GM21825 (cell line): Measurements from ENCODE around the gene SPTAN1.
"Not testable (repeated sequence)": the region's sequence is repeated elsewhere in the genome, so short reads cannot be mapped to it uniquely, and the experiment has no call there.

Experiments
- ATAC-seq: cut with Tn5 transposase; IDR thresholded peaks from one replicate; pipeline ENCODE4 v1.9.1; 2021; ENCODE audit warnings: mild to moderate bottlenecking, moderate library complexity; ENCODE audit not compliant: unreplicated experiment

The SPTAN1 gene

DNA sequence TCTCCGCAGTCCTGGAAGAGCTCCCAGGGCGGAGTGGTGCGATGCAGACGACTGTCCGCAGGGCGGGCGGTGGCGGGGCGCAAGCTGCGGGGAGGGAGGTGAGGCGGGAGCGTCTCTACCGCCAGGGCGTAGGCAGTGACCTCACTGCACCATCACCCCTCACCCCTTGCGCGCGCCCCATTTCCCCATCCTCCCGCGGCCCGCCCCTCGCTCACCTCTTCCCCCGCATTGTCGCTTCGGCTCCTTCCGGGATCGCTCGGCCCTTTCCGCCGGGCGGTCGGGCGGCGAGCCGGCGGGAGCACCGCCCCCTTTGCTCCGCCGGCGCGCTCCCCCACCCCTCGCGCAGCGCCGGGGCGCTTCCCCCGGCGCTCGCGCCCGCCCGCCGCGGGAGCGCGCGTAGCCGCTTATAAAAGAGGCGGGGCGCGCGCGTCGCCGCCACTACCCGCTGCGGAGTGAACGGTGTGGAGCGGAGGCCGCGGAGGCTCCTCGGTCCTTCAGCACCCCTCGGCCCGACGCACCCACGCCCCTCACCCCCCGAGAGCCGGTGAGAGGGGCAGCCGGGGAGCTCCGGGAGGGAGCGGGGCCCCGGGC, at the start of gene SPTAN1:
SPTAN1 (plus strand) TSS at position 435 of the 591 bp plus-strand sequence. CDS start 14,154 bp downstream, outside the sequence.
- peak; percentile 73 for ATAC-seq

DNA sequence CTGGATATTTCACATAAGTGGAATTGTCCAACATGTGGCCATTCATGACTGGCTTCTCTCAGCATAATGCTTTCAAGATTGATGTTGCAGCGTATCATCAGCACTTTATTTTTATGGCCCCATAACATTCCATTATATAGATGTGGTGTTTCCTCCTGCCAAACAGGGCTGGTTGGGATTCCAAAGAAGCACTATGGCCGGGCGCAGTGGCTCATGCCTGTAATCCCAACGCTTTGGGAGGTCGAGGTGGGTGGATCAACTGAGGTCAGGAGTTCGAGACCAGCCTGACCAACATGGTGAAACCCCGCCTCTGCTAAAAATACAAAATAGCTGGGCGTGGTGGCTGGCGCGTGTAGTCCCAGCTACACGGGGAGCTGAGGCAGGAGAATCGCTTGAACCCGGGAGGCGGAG, 49.0 kb upstream of the SPTAN1 start:
- not testable (repeated sequence) for ATAC-seq

DNA sequence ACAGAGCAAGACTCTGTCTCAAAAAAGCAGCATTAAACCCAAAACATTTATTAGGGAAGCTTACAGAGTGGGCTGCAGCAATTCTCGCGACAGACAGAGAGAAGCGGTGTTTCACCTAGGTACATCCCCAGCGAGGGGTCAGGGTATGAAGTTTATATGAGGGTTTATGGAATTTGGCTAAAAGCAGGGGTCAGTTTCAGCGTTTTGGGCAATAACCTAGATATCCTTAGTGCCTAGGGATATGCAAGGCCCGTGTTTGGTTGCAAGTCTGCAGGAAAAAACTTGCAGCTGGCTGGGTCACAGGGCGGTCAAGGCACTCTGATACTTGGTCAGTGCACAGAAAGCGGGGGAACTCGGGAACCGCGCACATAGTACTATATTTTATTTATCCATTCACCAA, 48.5 kb upstream of the SPTAN1 start:
- no peak for ATAC-seq

DNA sequence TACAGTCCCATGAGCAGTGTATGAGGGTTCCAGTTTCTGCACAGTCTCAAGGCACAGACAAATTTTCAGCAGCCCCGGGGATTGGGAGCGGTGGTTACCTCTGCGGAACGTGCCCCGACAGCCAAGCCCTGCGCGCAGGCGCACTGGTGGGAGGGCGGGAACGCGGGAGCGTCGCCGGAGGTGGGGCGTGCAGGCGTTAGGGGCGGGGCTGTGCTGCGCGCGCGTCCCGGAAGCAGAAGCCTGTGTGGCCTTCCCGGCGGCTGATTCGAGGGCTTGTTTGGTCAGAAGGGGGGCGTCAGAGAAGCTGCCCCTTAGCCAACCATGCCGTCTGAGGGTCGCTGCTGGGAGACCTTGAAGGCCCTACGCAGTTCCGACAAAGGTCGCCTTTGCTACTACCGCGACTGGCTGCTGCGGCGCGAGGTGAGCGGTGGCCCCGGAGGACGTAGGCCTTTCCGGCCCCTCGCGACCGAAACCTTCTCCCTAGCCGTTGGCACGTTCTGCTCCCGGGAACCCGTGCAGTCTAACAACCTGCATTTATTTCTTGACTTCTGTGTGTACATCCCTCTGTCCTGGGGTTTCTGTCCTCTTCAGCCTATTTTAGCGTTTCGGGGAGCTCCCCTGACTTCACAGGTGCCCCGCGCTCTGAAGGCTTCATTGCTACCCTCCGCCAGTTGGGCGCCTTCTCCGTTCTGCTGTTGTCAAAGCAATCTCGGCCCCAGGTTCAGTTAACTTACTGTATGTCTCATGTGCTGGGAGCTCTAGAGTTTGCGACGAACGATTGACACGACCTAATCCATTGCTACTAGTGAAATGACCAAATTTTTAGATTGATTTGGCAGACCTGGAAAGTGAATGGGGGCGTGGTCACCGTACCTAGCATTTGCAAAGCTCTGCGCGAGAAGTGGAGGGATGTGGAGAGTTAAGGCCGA, 47.6 kb upstream of the SPTAN1 start, which contains the start of gene GLE1:
GLE1 (plus strand) TSS at position 235 of the 929 bp plus-strand sequence; CDS start at position 322, 87 bp downstream.
- peak; percentile 76 for ATAC-seq

DNA sequence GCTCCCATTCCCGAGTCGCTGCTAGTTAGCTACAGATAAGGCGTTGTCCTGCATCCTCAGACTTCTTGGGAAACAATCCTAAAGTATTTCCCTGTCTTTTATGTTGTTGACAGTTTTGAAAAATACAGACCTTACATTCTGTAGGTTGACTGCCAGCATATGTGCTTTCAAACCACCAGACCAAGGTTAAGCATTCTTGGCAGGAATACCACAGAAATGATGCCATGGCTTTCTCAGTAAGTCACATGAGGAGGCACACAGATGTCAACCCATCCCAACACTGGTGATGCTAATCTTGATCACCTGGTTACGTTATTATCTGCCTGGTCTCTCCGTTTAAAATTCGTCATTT, 47.0 kb upstream of the SPTAN1 start:
- no peak for ATAC-seq

DNA sequence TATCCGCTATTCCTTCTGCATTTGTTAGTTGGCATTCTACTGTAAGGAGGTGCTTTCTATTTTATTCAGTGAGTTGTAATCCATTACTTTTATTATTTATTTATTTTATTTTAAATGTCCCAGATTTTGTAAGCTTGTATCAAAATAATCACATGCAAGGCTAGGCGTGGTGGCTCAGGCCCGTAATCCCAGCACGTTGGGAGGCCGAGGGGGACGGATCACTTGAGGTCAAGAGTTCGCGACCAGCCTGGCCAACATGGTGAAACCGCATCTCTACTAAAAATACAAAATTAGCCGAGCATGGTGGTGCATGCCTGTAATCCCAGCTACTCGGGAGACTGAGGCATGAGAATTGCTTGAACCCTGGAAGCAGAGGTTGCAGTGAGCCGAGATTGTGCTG, 46.5 kb upstream of the SPTAN1 start:
- ATAC-seq, result not testable (repeated sequence)

DNA sequence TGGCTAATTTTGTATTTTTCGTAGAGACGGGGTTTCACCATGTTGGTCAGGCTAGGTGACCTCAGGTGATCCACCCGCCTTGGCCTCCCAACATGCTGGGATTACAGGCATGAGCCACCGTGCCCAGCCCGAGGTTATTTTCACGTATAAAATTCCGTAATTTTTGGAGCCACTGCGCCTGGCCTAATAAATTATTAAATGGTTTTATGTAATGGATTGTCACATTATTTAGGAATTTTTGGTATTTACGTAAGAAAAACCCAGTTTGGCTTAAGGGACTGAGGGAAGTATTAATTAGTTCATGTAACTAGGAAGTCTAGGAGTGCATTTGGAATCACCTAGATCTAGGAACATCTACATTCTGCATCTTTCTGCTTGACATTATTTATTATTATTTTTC, 39.6 kb upstream of the SPTAN1 start:
- ATAC-seq, result no peak

DNA sequence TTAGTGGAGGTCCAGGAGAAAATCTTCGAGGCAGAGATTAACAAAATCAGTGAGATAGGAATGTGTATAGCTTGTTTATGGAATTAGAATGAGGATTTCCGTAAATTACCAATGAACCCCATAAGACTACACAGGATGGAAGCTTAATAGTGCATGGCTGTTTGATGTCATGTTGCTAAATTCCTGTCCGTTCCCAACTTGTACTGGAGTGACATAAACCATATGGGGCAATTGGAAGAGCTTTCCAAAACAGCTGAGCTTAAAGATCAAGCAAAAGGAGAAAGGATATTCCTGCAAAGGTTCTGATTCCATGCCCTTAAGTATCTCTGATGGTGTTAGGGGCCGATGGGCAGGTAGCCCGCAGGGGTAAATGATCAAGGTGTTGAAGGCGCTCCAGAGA, 30.4 kb upstream of the SPTAN1 start:
- no peak for ATAC-seq

DNA sequence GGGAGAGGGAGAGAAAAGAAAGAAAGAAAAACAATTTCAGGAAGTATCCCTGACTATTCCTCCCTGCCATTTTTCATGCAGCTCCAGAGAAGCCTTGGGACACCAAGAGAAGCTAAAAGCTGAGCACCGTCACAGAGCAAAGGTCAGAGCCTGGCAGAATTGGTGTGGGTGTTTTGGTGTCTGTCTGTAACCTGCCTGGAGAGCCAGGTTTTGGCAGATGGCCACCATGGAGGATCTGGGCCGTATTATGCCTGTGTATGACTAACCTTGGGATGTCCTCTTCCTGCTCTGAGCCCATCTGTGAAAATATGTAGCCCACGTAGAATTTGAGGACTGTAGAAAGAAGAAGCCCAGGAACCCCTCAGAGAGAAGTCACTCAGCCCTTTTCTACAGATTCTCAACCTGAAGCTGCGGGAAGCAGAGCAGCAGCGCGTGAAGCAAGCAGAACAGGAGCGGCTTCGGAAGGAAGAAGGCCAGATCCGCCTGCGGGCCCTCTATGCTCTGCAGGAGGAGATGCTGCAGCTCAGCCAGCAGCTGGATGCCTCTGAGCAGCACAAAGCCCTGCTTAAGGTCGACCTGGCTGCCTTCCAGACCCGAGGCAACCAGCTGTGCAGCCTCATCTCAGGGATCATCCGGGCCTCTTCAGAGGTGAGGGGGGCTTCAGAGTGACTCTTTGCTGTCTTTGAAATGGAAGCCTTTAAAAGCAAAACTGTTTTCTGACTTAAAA, 29.0 kb upstream of the SPTAN1 start:
- ATAC-seq, result no peak

DNA sequence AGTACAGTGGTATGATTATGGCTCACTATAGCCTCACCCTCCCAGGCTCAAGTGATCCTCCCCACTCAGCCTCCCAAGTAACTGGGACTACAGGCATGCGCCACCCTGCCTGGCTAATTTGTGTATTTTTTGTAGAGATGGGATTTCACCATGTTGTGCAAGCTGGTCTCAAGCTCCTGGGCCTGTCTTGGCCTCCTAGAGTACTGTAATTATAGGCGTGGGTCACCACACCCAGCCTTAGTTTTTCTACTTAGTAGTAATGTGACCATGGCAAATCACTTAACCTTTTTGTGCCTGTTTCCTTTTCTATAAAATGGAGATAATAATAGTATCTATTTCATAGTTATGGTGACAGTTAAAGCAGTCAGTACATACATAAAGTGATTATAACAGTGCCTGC, 25.7 kb upstream of the SPTAN1 start:
- no peak for ATAC-seq

DNA sequence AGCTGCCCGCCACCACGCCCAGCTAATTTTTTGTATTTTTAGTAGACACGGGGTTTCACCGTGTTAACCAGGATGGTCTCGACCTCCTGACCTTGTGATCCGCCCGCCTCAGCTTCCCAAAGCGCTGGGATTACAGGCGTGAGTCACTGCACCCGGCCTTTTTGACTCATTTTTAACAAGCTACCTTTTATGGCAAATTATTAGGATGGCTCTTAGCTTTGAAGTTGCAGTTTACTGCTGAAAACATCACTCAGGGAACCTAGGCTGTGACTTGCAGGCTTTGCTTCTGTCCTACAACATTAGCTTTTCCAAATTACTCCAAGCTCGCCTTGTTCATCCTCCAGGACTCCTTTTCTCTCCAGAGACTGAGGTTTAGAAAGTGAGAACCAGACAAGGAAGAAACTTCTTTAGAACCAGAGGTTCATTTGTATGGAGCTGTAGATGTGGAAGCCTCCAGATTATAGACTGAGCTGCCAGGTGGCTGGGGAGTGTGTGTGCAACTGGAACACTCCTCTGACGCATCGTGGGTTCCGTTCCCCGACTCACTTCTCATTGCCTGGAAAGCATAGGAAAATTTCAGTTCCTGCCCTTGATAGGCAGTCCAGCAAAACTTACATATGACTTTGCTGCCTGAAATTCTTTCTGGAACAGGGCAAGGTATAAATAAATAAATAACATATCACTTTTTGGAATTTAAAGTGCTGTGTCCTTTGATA, 23.8 kb upstream of the SPTAN1 start:
- no peak for ATAC-seq

DNA sequence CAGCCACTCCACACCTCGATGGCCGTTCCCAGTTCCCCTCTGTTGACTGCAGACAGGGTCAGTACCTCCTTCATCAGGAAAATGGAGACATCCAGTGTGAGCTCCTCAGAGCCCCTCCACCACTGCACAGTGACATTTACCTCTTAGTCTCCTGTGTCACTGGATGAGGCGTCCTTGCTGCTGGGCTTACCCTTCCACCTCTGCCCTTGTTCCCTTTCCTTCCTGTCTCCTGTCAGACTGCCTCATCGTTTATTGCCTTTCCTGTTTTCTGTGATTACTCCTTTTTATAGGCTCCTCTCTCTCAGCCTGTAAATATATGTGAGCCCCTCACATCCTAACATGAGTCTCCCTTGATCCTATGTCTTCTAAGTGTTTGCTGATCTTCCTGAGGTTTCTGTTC, 23.2 kb upstream of the SPTAN1 start:
- no peak for ATAC-seq

DNA sequence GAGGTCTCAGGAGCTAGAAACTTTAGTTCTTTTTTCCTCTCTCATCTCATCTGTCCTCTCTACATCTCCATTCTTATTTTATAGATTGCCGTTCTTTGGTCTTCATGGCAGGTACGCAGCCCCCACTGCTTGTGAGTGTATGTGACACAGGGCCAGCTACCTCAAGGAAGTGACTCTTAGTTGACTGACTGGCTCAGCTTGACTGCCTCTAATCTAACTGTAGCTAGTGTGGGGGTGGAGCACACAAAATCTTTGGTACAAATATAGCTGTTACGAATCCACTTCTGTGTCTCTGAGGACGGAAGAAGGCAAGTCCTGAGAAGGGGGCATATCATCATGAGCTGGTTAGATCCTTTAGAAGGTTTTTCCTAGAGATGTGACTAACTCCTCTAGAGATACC, 19.8 kb upstream of the SPTAN1 start:
- no peak for ATAC-seq

DNA sequence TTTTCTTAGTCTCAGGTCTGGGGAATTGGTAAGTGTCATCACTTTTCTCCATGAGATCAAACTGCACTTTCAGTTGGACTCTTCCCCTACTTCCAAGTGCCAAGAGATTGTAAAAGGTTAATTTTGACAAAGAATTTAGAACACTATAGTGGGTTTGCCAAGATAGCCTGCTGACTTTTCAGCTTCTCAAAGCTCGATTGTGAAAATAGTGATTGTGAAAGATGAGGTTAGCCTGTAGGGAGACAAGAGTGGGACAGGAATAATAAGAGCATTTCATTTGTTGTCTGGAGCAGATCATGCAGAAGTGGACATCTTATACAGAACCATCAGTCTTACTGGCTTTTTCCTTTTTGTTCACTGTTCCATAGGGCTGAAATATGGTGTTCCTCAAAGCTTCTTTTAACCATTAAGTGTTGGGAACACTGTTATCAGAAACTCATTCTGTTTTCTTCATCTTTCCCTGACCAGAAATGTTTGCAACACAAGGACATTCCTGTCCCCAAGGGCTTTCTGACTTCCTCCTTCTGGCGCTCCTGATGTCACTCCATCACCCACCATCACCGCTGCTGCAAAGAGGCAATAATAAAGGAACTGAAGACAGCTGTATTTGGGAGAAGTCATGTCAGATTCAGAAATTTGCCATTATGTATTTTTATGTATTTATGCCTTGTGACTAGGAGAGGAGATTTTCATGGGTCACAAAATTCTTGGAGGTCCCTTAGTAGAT, 11.6 kb upstream of the SPTAN1 start:
- ATAC-seq, result no peak

DNA sequence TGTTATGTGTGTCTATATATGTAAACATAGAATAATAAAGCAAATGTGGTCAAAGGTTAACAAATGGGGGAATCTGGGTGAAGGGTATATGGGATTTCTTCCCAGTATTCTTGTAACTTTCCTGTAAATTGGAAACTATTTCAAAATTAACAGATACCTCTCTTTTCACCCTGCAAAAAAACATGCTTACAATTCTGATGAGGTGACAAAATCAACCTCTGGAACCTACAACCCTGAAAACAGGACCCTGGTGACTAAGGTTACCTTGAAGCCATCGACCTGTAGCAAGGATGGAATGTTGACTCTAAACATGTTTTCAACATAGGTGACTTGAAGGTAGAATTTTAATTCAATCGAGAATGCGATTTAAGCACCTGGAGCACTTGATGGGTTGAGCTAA, 5.9 kb upstream of the SPTAN1 start:
- ATAC-seq, result no peak

DNA sequence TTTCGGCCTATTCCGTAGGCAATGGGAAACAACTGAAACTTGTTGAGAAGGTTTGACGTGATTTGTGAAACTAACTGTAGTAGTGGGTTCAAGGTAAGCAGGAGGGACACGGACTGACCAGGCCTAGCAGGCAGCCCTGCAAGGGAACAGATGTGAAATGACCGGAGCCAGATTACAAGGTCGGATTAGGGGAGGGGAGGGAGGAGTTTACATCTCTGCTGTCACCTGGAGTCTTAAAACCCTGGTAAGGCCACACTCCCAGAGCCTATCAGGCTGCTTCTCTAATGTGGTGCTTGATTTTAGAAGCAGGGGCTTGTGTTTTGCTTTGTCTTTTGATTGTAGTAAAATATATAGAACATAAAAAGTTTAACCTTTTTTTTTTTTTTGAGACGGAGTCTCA, 3.5 kb upstream of the SPTAN1 start:
- no peak for ATAC-seq

DNA sequence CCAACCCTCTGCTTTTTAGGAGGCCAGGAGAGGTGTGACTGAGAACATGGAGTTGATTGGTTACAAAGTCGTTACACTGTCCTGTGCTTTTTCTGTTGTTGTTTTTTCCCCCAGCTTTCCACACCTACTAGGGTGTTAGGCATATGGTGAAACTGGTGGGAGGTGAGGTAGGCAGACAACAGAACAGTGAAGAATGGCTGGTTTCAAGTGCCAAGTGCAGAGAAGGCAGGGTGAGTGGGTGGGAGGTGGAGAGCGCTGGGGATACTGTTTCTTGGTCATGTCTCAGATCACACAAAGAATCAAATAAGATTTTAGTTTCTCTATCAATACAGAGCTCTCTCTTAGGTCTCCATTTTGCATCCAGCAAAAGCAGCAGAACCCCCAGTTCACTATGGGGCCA, 2.2 kb upstream of the SPTAN1 start:
- ATAC-seq, result no peak

DNA sequence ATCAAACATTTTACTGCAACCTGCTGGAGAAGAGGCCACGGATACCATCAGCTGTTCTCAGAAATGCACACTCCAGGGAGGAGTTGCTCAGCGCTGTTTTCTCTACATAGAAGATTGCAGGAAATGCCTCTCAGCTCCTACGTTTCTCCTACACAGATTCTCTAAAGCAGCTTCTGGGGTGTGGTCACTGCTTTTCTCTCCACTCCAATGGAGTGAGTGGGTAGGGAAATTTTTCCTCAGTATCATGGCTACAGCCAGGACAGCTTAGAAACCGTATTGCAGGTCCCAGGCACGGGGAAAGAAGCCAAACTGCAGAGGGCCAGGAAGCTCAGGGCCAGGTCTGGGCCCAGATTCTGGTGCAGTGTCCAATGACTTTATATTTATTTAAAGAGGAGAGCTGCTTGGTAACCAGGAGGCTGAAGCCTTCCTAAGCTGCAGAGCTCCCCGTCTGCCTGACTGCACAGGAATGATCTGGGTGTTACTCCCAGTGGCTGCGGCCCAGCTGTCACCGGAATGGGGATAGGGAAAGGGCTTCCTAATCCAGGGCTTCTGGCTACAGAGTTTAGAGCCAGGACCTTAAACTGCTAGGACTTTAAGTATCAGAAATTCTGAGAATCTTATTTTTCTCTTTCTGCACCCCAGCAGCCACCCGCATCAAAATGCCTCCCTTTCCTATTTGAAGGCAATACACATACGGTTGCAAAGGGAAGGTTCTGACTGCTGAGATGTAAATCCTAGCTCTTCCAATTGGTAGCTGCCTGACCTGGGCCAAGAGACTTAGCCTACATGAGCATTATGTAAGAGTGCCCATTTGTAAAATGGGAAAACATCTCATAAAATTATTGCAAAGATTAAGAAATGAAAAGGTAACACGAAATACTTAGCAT, 1.4 kb upstream of the SPTAN1 start:
- ATAC-seq, result no peak

DNA sequence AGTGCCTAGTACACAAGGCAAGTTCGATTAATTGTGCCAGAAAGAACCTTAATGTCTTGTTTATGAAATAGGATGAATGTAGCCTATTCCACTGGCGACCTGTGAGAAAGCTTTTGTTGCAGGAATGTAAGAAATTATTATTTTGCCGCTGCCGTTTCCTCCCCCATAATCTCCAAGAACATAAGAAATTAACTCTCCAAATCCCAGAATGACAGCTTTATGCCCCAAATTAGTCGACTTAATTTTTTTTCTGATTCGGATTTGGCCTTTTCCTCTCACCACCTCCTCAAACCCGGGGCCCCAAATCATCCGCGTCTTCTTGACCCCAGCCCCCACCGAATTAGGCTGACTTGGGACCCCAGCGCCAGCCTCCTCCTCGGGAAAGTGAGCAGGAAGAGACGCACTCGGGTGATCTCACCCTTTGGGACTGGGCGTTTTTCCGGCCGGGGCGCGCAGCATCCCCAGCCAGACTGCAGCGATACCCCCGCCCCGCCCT, 682 bp upstream of the SPTAN1 start:
- peak; percentile 29 for ATAC-seq
